GM18867 (cell line): ENCODE measurements around the gene PLD3.
A peak's percentile ranks its signal among the peaks of the same experiment; 100 is the strongest.
"Not testable (repeated sequence)": the region's sequence is repeated elsewhere in the genome, so short reads cannot be mapped to it uniquely, and the experiment has no call there.

ENCODE experiments used
- ATAC-seq: cut with Tn5 transposase; IDR thresholded peaks from one replicate; pipeline ENCODE4 v1.9.1; 2021; ENCODE audit warnings: mild to moderate bottlenecking, moderate library complexity; ENCODE audit not compliant: unreplicated experiment

The PLD3 gene

GRCh38 chr19:40387155-40387554, 38.7 kb downstream of the PLD3 start:
- ATAC-seq = no peak

- ATAC-seq = no peak
Observed at GRCh38 chr19:40388481-40388880, 40.0 kb downstream of the PLD3 start.

DNA sequence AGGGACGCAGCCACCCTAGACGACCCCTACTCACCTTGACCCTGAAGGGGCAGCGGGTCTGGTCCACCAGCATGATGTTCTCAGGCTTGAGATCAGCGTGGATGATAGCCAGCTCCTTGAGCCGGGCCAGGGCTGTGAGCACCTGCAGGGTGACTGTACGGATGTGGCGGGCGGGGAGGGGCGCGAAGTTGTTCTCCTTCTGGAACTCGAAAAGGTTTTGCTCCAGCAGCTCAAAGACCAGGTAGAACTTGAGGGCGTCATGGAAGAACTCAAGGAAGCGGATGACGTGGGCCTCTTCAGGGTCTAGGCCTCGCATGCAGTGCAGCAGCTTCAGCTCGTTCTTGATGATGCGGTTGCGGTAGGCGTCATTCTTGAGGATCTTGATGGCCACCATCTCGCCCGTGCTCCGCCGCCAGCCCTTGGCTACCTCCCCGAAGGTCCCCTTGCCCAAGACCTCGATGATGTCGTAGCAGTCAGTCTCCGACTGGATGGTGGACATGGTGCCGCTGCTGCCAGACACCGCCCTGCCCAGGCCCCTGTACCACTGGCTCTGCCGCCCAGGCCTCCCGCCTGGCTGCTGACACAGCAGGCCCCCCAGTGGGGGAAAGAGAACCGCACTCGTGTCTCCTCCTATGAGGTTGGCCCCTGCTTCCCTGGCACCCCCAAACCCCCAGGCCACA, 41.0 kb downstream of the PLD3 start:
- no peak for ATAC-seq

GRCh38 chr19:40390084-40390742, 41.7 kb downstream of the PLD3 start, which contains the start of gene HIPK4:
Gene HIPK4 (minus strand): TSS chr19:40390181. CDS start chr19:40389902, 279 bp downstream.
- ATAC-seq = no peak

GRCh38 chr19:40392123-40392522, 43.6 kb downstream of the PLD3 start:
- ATAC-seq = no peak

- no peak for ATAC-seq
Observed at GRCh38 chr19:40392894-40393517, 44.5 kb downstream of the PLD3 start.

DNA sequence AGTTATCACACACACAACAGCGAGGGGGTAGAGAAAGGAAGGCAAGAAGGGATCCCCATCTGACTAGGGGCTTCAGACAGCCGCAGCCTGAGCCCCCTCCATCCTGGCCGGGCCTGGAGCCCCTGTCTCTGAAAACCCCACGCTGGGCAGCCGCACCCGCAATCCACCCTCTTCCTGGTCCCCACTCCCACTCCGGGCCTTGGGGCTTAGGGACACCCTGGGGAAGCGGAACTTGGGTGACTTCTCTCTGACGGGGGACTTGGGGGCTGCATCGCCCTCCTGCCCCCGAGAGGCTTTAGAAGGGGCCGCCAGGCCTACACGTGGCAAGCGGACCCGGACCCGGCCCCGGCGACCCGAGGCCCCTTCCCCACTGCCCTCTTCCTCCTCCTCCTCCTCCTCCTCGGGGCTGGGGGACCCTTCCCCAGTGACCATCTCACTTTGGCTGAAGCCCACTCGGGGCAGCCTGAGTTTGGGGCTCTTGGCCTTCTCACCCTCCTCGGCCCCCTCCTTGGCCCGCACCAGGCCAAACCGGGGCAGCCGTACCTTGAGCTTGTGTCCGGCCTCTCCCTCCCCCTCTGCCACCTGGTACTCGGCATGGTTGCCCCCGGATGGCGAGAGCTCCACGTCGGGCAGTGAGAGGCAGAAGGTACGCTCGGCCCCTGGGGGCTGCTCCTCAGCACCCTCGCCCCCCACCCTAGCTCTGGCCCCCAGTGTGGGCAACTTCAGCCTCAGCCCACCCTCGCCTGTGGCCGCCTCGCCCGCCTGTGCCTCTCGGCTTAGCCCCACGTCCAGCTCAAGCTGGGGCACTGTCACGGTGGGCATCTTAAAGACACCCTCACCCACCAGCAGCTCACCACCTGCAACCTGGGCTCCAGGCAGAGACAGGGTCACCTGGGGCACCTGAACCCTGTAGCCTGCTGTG, 45.7 kb downstream of the PLD3 start:
- ATAC-seq = no peak

- ATAC-seq = no peak
Observed at GRCh38 chr19:40394816-40395210, 46.3 kb downstream of the PLD3 start.

GRCh38 chr19:40395956-40396355, 47.5 kb downstream of the PLD3 start:
- no peak for ATAC-seq

GRCh38 chr19:40396886-40397567, 48.5 kb downstream of the PLD3 start:
- no peak for ATAC-seq

GRCh38 chr19:40397568-40397906, 49.0 kb downstream of the PLD3 start:
- ATAC-seq = no peak

DNA sequence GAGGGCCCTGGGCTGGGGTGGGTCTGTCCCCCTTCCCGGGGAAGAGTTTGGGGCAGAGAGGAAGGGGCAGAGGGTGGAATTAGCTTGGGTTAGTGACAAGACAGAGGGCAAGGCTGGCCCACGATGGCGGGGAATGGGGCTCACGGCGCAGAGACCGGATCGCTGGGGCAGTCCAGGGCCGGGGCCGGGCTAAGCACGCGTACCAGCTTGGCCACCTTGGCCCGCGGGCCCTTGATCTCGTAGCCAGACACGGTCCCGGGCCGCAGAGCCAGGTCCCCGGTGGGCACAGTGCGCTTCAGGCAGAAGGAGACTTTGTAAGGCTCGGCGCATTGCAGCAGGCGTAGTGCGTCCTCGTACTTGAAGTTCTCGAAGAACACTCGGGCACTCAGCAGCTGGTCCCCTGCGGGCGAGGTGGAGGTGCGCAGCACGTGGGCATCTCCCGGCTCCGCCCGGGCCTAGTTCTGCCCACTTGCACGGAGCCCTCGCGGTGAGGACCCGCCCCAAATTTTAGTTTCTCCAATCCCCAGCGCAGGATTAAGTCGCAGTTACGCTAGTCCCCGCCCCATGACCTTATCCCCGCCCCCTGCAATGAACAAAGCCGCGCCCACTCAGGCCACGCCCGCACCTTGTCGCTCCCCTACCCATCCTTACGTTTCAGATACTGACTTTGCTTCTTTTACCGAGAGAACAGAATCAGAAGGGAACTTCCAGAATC, 50.1 kb downstream of the PLD3 start:
- no peak for ATAC-seq

GRCh38 chr19:40400559-40400958, 52.1 kb downstream of the PLD3 start:
- ATAC-seq = no peak

DNA sequence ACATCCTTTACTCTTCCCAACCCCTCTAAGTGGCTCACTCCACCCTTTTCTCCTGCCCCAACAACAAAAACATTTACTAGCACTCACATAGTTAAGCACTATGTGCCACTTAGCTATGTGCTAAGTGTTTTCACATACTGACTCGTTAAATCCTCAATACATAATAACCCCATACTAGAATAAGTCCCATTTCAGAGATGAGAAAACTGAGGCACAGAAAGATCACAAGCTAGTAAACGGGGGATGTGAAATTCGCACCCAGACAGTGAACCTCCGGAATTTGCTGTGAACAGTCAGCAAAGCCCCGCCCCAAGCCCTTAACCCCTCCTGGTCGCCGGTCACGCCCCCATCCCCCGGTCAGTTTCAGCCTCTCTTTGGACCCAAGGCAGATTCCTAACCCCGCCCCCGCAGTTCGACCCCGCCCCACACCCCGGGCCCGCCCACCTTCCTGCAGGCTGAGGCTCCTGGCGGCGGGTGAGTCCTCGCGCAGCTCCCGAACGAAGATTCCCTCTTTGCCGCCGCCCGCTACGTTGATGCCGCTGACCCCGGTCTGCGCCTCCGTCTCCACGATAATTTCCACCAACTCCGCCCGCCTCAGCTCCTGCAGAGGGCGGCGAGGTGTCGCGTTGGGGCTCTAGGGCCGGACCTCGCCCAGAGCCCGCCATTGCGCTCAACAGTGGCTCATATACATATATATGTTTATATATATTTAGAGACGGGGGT, 54.9 kb downstream of the PLD3 start:
- ATAC-seq = peak; percentile 77

- no peak for ATAC-seq
Observed at GRCh38 chr19:40407714-40408597, 59.5 kb downstream of the PLD3 start.

DNA sequence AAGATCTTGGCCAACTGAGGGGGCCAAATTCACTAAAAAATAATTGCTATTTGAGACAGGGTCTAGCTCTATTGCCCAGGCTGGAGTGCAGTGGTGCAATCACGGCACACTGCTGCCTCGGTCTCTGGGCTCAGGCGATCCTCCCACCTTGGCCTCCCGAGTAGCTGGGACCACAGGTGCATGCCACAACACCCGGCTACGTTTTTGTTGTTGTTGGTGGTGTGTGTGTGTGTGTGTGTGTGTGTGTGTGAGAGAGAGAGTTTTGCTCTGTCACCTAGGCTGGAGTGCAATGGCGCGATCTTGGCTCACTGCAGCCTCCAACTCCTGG, 60.1 kb downstream of the PLD3 start:
- ATAC-seq = not testable (repeated sequence)

DNA sequence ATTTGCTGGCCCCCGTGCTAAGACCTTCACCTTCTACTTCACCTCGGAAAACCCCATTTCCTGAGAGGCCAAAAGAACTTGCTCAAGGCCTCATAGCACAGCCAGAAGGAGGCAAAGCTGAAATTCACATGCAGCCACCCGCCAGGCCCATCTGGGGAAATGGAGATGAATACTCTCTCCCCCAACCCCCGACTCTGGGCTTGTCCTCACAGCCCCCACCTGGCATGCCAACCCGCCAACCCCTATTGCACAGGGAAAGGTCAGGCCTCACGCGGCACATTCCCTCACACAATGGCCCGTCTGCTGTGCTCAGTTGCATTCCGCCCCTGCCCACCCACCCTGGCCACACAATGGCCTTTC, 61.5 kb downstream of the PLD3 start:
- ATAC-seq = no peak

- peak; percentile 49 for ATAC-seq
Observed at GRCh38 chr19:40411125-40411842, 62.8 kb downstream of the PLD3 start.
